Epithelial cell of proximal tubule (primary cell): ENCODE data around the gene RPS28. TPM values are rescaled to one million over a fixed set of nuclear protein-coding genes. Genes with fewer than 3 reads are reported as not detected.
A peak's percentile ranks its signal among the peaks of the same experiment; 100 is the strongest.

Source experiments
- DNase-seq: peaks from one replicate; pipeline ENCODE4 v3.0.0-alpha.2; 2011; ENCODE audit warnings: low read depth
- H3K4me3 ChIP-seq: 2 replicates; pipeline ENCODE4 v1.5.1; 2011; ENCODE audit warnings: low read depth, mild to moderate bottlenecking, low read length
- CTCF ChIP-seq: conservative IDR thresholded peaks from 2 replicates; pipeline ENCODE4 v1.5.1; 2012; ENCODE audit warnings: low read depth, mild to moderate bottlenecking, low read length
- total RNA-seq: library from RNA; depleted of rRNA; stranded (reverse); fragments of >200 nt; gene quantifications from 2 replicates; pipeline ENCODE4 v1.2.3, GENCODE V29; 2015

RPS28 gene
- total RNA-seq, 1 donor from 2014 or later, result 508 TPM

- H3K4me3 ChIP-seq, result peak within 1 kb of the TSS; percentile 77
- no peak for TF ChIP-seq CTCF
- DNase-seq, result no peak
Measured at GRCh38 chr19:8363803-8364771, 42.8 kb downstream of the RPS28 start, which contains the start of gene ANGPTL4. ANGPTL4 (plus strand) TSS chr19:8364155; CDS start chr19:8364322, 167 bp downstream.

GRCh38 chr19:8366121-8366581, 44.9 kb downstream of the RPS28 start:
- H3K4me3 ChIP-seq, result peak overlapping the region; percentile 77
- TF ChIP-seq CTCF, result no peak
- DNase-seq, result no peak

GRCh38 chr19:8366961-8367326, 45.6 kb downstream of the RPS28 start:
- peak overlapping the region; percentile 34 for H3K4me3 ChIP-seq
- no peak for DNase-seq
- TF ChIP-seq CTCF, result no peak

- TF ChIP-seq CTCF, result no peak
- DNase-seq, result no peak
- H3K4me3 ChIP-seq, result peak overlapping the region; percentile 34
Measured at GRCh38 chr19:8367327-8368001, 46.2 kb downstream of the RPS28 start.

GRCh38 chr19:8370176-8371010, 49.1 kb downstream of the RPS28 start:
- no peak for TF ChIP-seq CTCF
- no peak for DNase-seq
- no peak overlapping the region for H3K4me3 ChIP-seq

- no peak for TF ChIP-seq CTCF
- no peak for DNase-seq
- H3K4me3 ChIP-seq, result no peak overlapping the region
Measured at GRCh38 chr19:8371011-8371804, 49.9 kb downstream of the RPS28 start.
